ENCODE measurements around the gene UBE2G2.

DNA sequence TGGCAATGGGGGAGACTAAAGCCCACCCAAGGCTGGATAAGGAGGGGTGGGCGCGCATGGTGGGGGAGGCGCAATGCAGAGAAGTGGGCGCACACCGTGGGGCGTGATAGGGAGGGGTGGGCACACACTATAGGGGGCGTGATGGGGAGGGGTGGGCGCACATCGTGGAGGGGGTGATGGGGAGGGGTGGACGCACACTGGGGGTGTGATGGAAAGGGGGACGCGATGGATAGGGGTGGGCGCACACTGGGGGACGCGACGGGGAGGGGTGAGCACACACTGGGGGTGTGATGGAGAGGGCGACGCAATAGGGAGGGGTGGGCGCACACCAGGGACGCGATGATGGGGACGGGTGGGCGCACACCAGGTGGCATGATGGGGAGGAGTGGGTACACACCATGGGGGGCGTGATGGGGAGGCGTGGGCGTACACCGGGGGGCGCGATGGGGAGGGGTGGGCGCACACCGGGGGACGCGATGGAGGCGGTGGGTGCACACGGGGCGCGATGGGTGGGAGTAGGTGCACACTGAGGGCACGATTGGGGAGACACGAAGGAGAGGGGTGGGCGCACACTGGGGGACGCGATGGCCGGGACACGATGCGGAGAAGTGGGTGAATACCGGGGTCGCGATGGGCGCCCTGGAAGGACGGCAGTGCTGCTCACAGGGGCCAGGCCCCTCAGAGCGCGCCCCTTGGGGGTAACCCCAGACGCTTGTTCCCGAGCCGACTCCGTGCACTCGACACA is 15.3 kb upstream of the UBE2G2 start:
- TF ChIP-seq CBFB (CRISPR knock-in tag; IDR thresholded peaks at IDR 0.05; ENCODE audit: low read depth) (no peak), TEAD1 (CRISPR knock-in tag; IDR thresholded peaks at IDR 0.05) (no peak), CREM (CRISPR knock-in tag; IDR thresholded peaks at IDR 0.05) (no peak), IRF2 (CRISPR knock-in tag; IDR thresholded peaks at IDR 0.05; ENCODE audit: borderline replicate concordance, low read depth) (no peak), SP1 (CRISPR knock-in tag; conservative IDR thresholded peaks at IDR 0.05) (no peak)
- TF ChIP-seq, protein P1, sequence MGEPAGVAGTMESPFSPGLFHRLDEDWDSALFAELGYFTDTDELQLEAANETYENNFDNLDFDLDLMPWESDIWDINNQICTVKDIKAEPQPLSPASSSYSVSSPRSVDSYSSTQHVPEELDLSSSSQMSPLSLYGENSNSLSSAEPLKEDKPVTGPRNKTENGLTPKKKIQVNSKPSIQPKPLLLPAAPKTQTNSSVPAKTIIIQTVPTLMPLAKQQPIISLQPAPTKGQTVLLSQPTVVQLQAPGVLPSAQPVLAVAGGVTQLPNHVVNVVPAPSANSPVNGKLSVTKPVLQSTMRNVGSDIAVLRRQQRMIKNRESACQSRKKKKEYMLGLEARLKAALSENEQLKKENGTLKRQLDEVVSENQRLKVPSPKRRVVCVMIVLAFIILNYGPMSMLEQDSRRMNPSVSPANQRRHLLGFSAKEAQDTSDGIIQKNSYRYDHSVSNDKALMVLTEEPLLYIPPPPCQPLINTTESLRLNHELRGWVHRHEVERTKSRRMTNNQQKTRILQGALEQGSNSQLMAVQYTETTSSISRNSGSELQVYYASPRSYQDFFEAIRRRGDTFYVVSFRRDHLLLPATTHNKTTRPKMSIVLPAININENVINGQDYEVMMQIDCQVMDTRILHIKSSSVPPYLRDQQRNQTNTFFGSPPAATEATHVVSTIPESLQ (CRISPR knock-in tag; IDR thresholded peaks at IDR 0.05), result no peak
- TF ChIP-seq, protein P2, sequence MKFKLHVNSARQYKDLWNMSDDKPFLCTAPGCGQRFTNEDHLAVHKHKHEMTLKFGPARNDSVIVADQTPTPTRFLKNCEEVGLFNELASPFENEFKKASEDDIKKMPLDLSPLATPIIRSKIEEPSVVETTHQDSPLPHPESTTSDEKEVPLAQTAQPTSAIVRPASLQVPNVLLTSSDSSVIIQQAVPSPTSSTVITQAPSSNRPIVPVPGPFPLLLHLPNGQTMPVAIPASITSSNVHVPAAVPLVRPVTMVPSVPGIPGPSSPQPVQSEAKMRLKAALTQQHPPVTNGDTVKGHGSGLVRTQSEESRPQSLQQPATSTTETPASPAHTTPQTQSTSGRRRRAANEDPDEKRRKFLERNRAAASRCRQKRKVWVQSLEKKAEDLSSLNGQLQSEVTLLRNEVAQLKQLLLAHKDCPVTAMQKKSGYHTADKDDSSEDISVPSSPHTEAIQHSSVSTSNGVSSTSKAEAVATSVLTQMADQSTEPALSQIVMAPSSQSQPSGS (CRISPR knock-in tag; IDR thresholded peaks at IDR 0.05; ENCODE audit: borderline replicate concordance, low read depth), result no peak
- TF ChIP-seq, protein P3, sequence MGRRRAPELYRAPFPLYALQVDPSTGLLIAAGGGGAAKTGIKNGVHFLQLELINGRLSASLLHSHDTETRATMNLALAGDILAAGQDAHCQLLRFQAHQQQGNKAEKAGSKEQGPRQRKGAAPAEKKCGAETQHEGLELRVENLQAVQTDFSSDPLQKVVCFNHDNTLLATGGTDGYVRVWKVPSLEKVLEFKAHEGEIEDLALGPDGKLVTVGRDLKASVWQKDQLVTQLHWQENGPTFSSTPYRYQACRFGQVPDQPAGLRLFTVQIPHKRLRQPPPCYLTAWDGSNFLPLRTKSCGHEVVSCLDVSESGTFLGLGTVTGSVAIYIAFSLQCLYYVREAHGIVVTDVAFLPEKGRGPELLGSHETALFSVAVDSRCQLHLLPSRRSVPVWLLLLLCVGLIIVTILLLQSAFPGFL (CRISPR knock-in tag; IDR thresholded peaks at IDR 0.05; ENCODE audit: borderline replicate concordance), result no peak
- TF ChIP-seq, protein P4, sequence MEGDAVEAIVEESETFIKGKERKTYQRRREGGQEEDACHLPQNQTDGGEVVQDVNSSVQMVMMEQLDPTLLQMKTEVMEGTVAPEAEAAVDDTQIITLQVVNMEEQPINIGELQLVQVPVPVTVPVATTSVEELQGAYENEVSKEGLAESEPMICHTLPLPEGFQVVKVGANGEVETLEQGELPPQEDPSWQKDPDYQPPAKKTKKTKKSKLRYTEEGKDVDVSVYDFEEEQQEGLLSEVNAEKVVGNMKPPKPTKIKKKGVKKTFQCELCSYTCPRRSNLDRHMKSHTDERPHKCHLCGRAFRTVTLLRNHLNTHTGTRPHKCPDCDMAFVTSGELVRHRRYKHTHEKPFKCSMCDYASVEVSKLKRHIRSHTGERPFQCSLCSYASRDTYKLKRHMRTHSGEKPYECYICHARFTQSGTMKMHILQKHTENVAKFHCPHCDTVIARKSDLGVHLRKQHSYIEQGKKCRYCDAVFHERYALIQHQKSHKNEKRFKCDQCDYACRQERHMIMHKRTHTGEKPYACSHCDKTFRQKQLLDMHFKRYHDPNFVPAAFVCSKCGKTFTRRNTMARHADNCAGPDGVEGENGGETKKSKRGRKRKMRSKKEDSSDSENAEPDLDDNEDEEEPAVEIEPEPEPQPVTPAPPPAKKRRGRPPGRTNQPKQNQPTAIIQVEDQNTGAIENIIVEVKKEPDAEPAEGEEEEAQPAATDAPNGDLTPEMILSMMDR (IDR thresholded peaks at IDR 0.05), result no peak
- TF ChIP-seq, protein P5, sequence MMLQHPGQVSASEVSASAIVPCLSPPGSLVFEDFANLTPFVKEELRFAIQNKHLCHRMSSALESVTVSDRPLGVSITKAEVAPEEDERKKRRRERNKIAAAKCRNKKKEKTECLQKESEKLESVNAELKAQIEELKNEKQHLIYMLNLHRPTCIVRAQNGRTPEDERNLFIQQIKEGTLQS (CRISPR knock-in tag; conservative IDR thresholded peaks at IDR 0.05), result no peak
- TF ChIP-seq, protein P6, sequence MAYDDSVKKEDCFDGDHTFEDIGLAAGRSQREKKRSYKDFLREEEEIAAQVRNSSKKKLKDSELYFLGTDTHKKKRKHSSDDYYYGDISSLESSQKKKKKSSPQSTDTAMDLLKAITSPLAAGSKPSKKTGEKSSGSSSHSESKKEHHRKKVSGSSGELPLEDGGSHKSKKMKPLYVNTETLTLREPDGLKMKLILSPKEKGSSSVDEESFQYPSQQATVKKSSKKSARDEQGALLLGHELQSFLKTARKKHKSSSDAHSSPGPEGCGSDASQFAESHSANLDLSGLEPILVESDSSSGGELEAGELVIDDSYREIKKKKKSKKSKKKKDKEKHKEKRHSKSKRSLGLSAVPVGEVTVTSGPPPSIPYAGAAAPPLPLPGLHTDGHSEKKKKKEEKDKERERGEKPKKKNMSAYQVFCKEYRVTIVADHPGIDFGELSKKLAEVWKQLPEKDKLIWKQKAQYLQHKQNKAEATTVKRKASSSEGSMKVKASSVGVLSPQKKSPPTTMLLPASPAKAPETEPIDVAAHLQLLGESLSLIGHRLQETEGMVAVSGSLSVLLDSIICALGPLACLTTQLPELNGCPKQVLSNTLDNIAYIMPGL (CRISPR knock-in tag; IDR thresholded peaks at IDR 0.05), result no peak
